ENCODE data around the gene TFPI. TPM values are rescaled to one million over a fixed set of nuclear protein-coding genes. Genes with fewer than 3 reads are reported as not detected.

The TFPI gene
- total and polyA plus RNA-seq, 2 experiments from 2014 or later, result 79.9 to 122 TPM

DNA sequence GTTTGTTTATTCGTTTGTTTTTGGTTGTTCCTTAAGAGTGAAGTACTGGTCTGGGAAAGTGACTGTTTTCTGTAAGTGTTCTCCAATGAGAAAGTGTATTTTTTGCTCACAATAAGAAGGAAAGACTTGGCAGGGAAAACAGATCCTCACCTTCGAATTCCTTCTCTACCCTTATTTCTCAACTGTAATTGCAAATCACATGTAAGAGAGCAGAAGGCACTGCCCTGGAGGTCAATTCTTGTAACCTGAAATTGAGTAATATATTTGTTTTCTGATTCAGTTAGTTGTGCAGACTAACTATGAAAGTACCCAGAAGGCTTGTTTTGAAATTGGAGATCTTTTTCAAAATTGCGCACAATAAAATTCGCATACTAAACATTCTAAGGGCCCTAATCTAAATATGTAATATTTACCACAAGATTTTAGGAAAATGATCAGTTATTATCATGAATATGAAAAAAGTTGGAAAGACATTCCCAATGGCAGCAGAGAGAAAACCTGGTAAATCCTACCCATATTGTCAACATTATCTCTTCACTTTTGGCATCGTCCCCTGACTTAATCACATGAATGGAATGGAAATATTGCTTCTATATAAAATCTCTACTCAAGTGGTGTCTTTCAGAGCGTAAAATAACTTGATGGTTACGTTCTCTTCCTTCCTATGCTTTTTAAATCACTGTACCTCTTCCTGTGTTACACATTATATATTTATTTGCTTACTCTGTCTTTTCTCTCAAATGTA, 24.1 kb downstream of the TFPI start:
- Histone ChIP-seq H3K79me2 (peaks cover 26% of the 10 kb centered on the region), H3K27me3 (no peaks in the 10 kb centered on the region)

GRCh38 chr2:187529248-187529976, 24.8 kb downstream of the TFPI start:
- no peaks in the 10 kb centered on the region for H3K27me3 ChIP-seq
- no peak for DNase-seq (ENCODE audit: low spot score)
- H3K4me1 ChIP-seq (ENCODE audit: insufficient read depth), result peaks cover 6% of the 10 kb centered on the region
- no peak for TF ChIP-seq EZH2phosphoT487 (IDR thresholded peaks at IDR 0.05; ENCODE audit: low read depth, severe bottlenecking, unreplicated experiment)
- TF ChIP-seq, protein P1, sequence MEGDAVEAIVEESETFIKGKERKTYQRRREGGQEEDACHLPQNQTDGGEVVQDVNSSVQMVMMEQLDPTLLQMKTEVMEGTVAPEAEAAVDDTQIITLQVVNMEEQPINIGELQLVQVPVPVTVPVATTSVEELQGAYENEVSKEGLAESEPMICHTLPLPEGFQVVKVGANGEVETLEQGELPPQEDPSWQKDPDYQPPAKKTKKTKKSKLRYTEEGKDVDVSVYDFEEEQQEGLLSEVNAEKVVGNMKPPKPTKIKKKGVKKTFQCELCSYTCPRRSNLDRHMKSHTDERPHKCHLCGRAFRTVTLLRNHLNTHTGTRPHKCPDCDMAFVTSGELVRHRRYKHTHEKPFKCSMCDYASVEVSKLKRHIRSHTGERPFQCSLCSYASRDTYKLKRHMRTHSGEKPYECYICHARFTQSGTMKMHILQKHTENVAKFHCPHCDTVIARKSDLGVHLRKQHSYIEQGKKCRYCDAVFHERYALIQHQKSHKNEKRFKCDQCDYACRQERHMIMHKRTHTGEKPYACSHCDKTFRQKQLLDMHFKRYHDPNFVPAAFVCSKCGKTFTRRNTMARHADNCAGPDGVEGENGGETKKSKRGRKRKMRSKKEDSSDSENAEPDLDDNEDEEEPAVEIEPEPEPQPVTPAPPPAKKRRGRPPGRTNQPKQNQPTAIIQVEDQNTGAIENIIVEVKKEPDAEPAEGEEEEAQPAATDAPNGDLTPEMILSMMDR (IDR thresholded peaks at IDR 0.05; ENCODE audit: poor library complexity), result no peak
- no peak for TF ChIP-seq EZH2 (IDR thresholded peaks at IDR 0.05; ENCODE audit: borderline replicate concordance)
- H3K79me2 ChIP-seq, result peaks cover 22% of the 10 kb centered on the region
- H3K27ac ChIP-seq, result no peak overlapping the region
- no peaks in the 10 kb centered on the region for H3K36me3 ChIP-seq (replicated peaks; ENCODE audit: insufficient read depth, low read depth)
- H3K9me2 ChIP-seq (replicated peaks; ENCODE audit: insufficient read depth), result no peaks in the 10 kb centered on the region
- no peak overlapping the region for H3K4me2 ChIP-seq
- H3K4me3 ChIP-seq, result no peak overlapping the region
- 92% methylated on average over 3 of the region's 3 CpGs for WGBS (ENCODE audit: low lambda C conversion rate, missing lambda C conversion rate)
- no peaks in the 10 kb centered on the region for H4K20me1 ChIP-seq (ENCODE audit: insufficient read depth, poor library complexity, severe bottlenecking)
- H3K9me3 ChIP-seq (ENCODE audit: low read depth), result no peaks in the 10 kb centered on the region
- H2AFZ ChIP-seq, result no peak overlapping the region

More for the DNA sequence above, 24.1 kb downstream of the TFPI start:
- H3K4me3 ChIP-seq, result no peak overlapping the region
- no peaks in the 10 kb centered on the region for H3K36me3 ChIP-seq (replicated peaks; ENCODE audit: insufficient read depth, low read depth)
- H4K20me1 ChIP-seq (ENCODE audit: insufficient read depth, poor library complexity, severe bottlenecking), result no peaks in the 10 kb centered on the region
- 91% methylated on average over 7 of the region's 7 CpGs for WGBS (ENCODE audit: low lambda C conversion rate, missing lambda C conversion rate)
- no peak overlapping the region for H2AFZ ChIP-seq
- no peak for DNase-seq (ENCODE audit: low spot score)
- TF ChIP-seq, protein P1 (IDR thresholded peaks at IDR 0.05; ENCODE audit: poor library complexity), result no peak
- TF ChIP-seq EZH2phosphoT487 (IDR thresholded peaks at IDR 0.05; ENCODE audit: low read depth, severe bottlenecking, unreplicated experiment) (no peak), EZH2 (IDR thresholded peaks at IDR 0.05; ENCODE audit: borderline replicate concordance) (no peak)
- no peaks in the 10 kb centered on the region for H3K9me3 ChIP-seq (ENCODE audit: low read depth)
- no peak overlapping the region for H3K27ac ChIP-seq
- no peaks in the 10 kb centered on the region for H3K9me2 ChIP-seq (replicated peaks; ENCODE audit: insufficient read depth)
- no peak overlapping the region for H3K4me2 ChIP-seq
- peaks cover 6% of the 10 kb centered on the region for H3K4me1 ChIP-seq (ENCODE audit: insufficient read depth)

- DNase-seq (ENCODE audit: low spot score), result no peak
- H3K27me3 ChIP-seq, result no peaks in the 10 kb centered on the region
- peaks cover 10% of the 10 kb centered on the region for H3K79me2 ChIP-seq
- 88% methylated on average over 1 of the region's 1 CpG for WGBS (ENCODE audit: low lambda C conversion rate, missing lambda C conversion rate)
- H3K9me2 ChIP-seq (replicated peaks; ENCODE audit: insufficient read depth), result no peaks in the 10 kb centered on the region
- H3K4me2 ChIP-seq, result no peak overlapping the region
- H3K9me3 ChIP-seq (ENCODE audit: low read depth), result no peaks in the 10 kb centered on the region
- H4K20me1 ChIP-seq (ENCODE audit: insufficient read depth, poor library complexity, severe bottlenecking), result no peaks in the 10 kb centered on the region
- no peak overlapping the region for H2AFZ ChIP-seq
- H3K4me1 ChIP-seq (ENCODE audit: insufficient read depth), result peaks cover 6% of the 10 kb centered on the region
- TF ChIP-seq, protein P1 (IDR thresholded peaks at IDR 0.05; ENCODE audit: poor library complexity), result no peak
- TF ChIP-seq EZH2 (IDR thresholded peaks at IDR 0.05; ENCODE audit: borderline replicate concordance) (no peak), EZH2phosphoT487 (IDR thresholded peaks at IDR 0.05; ENCODE audit: low read depth, severe bottlenecking, unreplicated experiment) (no peak)
- H3K4me3 ChIP-seq, result no peak overlapping the region
- no peaks in the 10 kb centered on the region for H3K36me3 ChIP-seq (replicated peaks; ENCODE audit: insufficient read depth, low read depth)
- no peak overlapping the region for H3K27ac ChIP-seq
These were observed 26.2 kb downstream of the TFPI start for GRCh38 chr2:187528042-187528441.

Data from hepatocyte (in vitro differentiated cells).